ENCODE data around the gene SLC7A6.

The SLC7A6 gene

GRCh38 chr16:68242926-68243858, 21.1 kb upstream of the SLC7A6 start:
- no peak overlapping the region for H3K4me3 ChIP-seq (ENCODE audit: low read depth, low read length)
- no peak for TF ChIP-seq CTCF (IDR thresholded peaks at IDR 0.05; ENCODE audit: low read depth, low read length)

GRCh38 chr16:68244481-68244902, 19.8 kb upstream of the SLC7A6 start:
- H3K4me3 ChIP-seq (ENCODE audit: low read depth, low read length) = peak overlapping the region; percentile 95
- TF ChIP-seq CTCF (IDR thresholded peaks at IDR 0.05; ENCODE audit: low read depth, low read length) = no peak

GRCh38 chr16:68244903-68245853, 19.1 kb upstream of the SLC7A6 start, which contains the start of gene PLA2G15:
PLA2G15 (plus strand) TSS chr16:68245373; CDS start chr16:68245427, 54 bp downstream.
- H3K4me3 ChIP-seq (ENCODE audit: low read depth, low read length) = peak within 1 kb of the TSS; percentile 95

GRCh38 chr16:68246121-68246520, 18.2 kb upstream of the SLC7A6 start:
- no peak for TF ChIP-seq CTCF (IDR thresholded peaks at IDR 0.05; ENCODE audit: low read depth, low read length)
- peak overlapping the region; percentile 95 for H3K4me3 ChIP-seq (ENCODE audit: low read depth, low read length)

More at GRCh38 chr16:68244903-68245853, 19.1 kb upstream of the SLC7A6 start, which contains the start of gene PLA2G15:
- TF ChIP-seq CTCF (IDR thresholded peaks at IDR 0.05; ENCODE audit: low read depth, low read length) = no peak

GRCh38 chr16:68246666-68247065, 17.7 kb upstream of the SLC7A6 start:
- no peak overlapping the region; the same call in 1 of the 2 replicates for H3K4me3 ChIP-seq (ENCODE audit: low read depth, low read length)
- TF ChIP-seq CTCF (IDR thresholded peaks at IDR 0.05; ENCODE audit: low read depth, low read length) = no peak

- H3K4me3 ChIP-seq (ENCODE audit: low read depth, low read length) = no peak overlapping the region
- no peak for TF ChIP-seq CTCF (IDR thresholded peaks at IDR 0.05; ENCODE audit: low read depth, low read length)
Observed at GRCh38 chr16:68247400-68247799, 16.9 kb upstream of the SLC7A6 start.
